Measurements from ENCODE around the gene PDGFRB. TPM values are rescaled to one million over a fixed set of nuclear protein-coding genes. Genes with fewer than 3 reads are reported as not detected.

The PDGFRB gene
- total RNA-seq, 2 donors from 2014 or later, result 24.1 to 34.2 TPM

DNA sequence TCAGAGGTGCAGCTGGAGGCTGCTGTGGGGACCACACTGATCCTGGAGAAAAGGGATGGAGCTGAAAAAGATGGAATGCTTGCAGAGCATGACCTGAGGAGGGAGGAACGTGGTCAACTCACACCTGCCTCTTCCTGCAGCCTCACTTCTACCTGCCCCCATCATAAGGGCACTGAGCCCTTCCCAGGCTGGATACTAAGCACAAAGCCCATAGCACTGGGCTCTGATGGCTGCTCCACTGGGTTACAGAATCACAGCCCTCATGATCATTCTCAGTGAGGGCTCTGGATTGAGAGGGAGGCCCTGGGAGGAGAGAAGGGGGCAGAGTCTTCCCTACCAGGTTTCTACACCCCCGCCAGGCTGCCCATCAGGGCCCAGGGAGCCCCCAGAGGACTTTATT, 28.4 kb upstream of the PDGFRB start:
- H3K27ac ChIP-seq, result no peak overlapping the region
- WGBS, 2 donors, result 74 to 100% methylated on average over 2 of the region's 2 CpGs
- ATAC-seq (no peak), DNase-seq (no peak)
- TF ChIP-seq, protein P1, sequence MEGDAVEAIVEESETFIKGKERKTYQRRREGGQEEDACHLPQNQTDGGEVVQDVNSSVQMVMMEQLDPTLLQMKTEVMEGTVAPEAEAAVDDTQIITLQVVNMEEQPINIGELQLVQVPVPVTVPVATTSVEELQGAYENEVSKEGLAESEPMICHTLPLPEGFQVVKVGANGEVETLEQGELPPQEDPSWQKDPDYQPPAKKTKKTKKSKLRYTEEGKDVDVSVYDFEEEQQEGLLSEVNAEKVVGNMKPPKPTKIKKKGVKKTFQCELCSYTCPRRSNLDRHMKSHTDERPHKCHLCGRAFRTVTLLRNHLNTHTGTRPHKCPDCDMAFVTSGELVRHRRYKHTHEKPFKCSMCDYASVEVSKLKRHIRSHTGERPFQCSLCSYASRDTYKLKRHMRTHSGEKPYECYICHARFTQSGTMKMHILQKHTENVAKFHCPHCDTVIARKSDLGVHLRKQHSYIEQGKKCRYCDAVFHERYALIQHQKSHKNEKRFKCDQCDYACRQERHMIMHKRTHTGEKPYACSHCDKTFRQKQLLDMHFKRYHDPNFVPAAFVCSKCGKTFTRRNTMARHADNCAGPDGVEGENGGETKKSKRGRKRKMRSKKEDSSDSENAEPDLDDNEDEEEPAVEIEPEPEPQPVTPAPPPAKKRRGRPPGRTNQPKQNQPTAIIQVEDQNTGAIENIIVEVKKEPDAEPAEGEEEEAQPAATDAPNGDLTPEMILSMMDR (IDR thresholded peaks at IDR 0.05), result no peak
- TF ChIP-seq POLR2A (IDR thresholded peaks at IDR 0.05), result no peak
- H3K9me3 ChIP-seq, result no peaks in the 10 kb centered on the region
- no peaks in the 10 kb centered on the region for H3K27me3 ChIP-seq
- intact Hi-C loops (cut with DNase I), result no loop called here
- H3K36me3 ChIP-seq (replicated peaks in 1 of 2; ENCODE audit: insufficient read depth in 1 of 2, low read depth in 2 of 2), result no peaks in the 10 kb centered on the region
- H3K4me1 ChIP-seq, result peaks cover 8% of the 10 kb centered on the region
- H3K4me3 ChIP-seq, result no peak overlapping the region

- Histone ChIP-seq H3K9me3 (no peaks in the 10 kb centered on the region), H3K4me3 (no peak overlapping the region), H3K27me3 (no peaks in the 10 kb centered on the region), H3K36me3 (replicated peaks in 1 of 2; ENCODE audit: insufficient read depth in 1 of 2, low read depth in 2 of 2) (no peaks in the 10 kb centered on the region), H3K27ac (no peak overlapping the region), H3K4me1 (peaks cover 8% of the 10 kb centered on the region)
- intact Hi-C loops (cut with DNase I), result no loop called here
- 94% methylated on average over 8 to 12 of the region's 12 CpGs for WGBS, 2 donors
- TF ChIP-seq, protein P1 (IDR thresholded peaks at IDR 0.05), result no peak
- no peak for TF ChIP-seq POLR2A (IDR thresholded peaks at IDR 0.05)
- DNase-seq, result no peak
- ATAC-seq, result no peak
Observed at GRCh38 chr5:150183436-150183835, 27.8 kb upstream of the PDGFRB start.

DNA sequence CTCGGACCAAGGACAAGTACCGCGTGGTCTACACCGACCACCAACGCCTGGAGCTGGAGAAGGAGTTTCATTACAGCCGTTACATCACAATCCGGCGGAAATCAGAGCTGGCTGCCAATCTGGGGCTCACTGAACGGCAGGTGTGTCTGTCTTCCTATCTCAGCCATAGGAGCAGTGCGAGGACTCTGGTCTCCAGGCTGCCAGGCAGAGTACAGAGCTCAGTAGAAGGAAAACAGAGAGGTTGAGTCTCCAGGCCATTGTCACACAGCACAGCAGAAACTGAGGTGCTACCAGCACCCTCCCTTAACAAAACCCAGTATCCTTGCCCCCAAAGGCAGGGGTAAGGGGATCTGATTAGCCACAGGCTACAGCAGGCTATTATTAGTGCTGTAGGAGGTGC, 27.1 kb upstream of the PDGFRB start:
- Histone ChIP-seq H3K4me3 (no peak overlapping the region), H3K4me1 (peaks cover 8% of the 10 kb centered on the region), H3K9me3 (no peaks in the 10 kb centered on the region), H3K27me3 (no peaks in the 10 kb centered on the region), H3K36me3 (replicated peaks in 1 of 2; ENCODE audit: insufficient read depth in 1 of 2, low read depth in 2 of 2) (no peaks in the 10 kb centered on the region), H3K27ac (no peak overlapping the region)
- intact Hi-C loops (cut with DNase I), result no loop called here
- ATAC-seq, result no peak
- TF ChIP-seq, protein P1 (IDR thresholded peaks at IDR 0.05), result no peak
- WGBS, 2 donors, result 82 to 89% methylated on average over 8 to 10 of the region's 10 CpGs
- DNase-seq, result no peak

GRCh38 chr5:150181766-150182545, 26.3 kb upstream of the PDGFRB start:
- intact Hi-C loops (cut with DNase I), result no loop called here
- no peak for DNase-seq
- no peaks in the 10 kb centered on the region for H3K9me3 ChIP-seq
- ATAC-seq, result no peak
- no peaks in the 10 kb centered on the region for H3K27me3 ChIP-seq
- H3K36me3 ChIP-seq (replicated peaks in 1 of 2; ENCODE audit: insufficient read depth in 1 of 2, low read depth in 2 of 2), result no peaks in the 10 kb centered on the region
- TF ChIP-seq, protein P1 (IDR thresholded peaks at IDR 0.05), result no peak
- H3K27ac ChIP-seq, result no peak overlapping the region
- 84 to 93% methylated on average over 9 of the region's 9 CpGs for WGBS, 2 donors
- no peak overlapping the region for H3K4me3 ChIP-seq
- H3K4me1 ChIP-seq, result peaks cover 8% of the 10 kb centered on the region

- H3K36me3 ChIP-seq (replicated peaks in 1 of 2; ENCODE audit: insufficient read depth in 1 of 2, low read depth in 2 of 2), result no peaks in the 10 kb centered on the region
- ATAC-seq (no peak), DNase-seq (no peak)
- H3K4me3 ChIP-seq, result no peak overlapping the region
- H3K4me1 ChIP-seq, result peaks cover 8% of the 10 kb centered on the region
- TF ChIP-seq, protein P1 (IDR thresholded peaks at IDR 0.05), result no peak
- TF ChIP-seq POLR2A (IDR thresholded peaks at IDR 0.05), result no peak
- intact Hi-C loops (cut with DNase I), result no loop called here
- WGBS, 2 donors, result 81 to 83% methylated on average over 5 of the region's 5 CpGs
- peak overlapping the region in 1 of 4 donors; percentile 38 for H3K27ac ChIP-seq
- H3K27me3 ChIP-seq, result no peaks in the 10 kb centered on the region
- no peaks in the 10 kb centered on the region for H3K9me3 ChIP-seq
Observed at GRCh38 chr5:150181027-150181426, 25.4 kb upstream of the PDGFRB start.

All from body of pancreas (tissue), 4 donors.